Measurements from ENCODE around the gene PLBD2.
"Not testable (repeated sequence)": the region's sequence is repeated elsewhere in the genome, so short reads cannot be mapped to it uniquely, and the experiment has no call there.

The PLBD2 gene

DNA sequence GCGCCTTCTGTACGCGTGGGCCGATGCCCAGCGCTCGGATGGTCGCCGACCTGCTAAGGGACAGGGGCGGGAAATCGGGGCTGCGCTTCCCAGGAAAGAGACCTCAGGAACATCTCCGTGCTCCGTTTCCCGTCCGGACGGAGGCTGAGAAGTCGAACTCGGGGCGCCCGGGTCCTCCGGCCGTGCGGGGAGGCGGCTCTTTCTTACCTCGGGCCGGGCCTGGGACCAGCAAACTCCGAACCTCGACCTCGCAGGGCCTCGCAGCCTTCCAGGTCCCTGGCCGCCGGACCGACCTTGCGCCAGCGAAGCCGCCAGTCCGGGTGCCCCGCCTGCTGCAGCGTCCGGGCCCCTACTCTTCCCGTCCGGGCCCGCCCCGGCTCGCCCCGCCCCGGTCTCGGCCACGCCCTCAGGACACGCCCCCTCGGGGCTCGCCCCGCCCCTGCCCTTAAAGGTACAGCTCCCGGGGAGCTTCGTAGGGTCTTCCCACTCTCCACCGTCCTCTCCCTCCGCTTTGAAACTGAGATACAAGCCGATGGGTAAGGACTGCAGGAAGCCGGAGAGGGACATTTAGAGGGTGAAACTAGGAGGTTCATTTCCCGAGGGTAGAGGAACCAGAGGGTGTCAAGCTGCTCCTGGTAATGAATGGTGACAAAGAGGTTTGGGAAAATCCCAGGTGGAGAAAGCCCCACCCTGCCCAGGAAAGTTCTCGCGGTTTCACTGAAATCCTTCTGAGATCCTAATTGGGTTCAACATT is 23.4 kb upstream of the PLBD2 start, which contains the start of gene SLC8B1:
SLC8B1 (minus strand) TSS at position 324 of the 754 bp plus-strand sequence. CDS start 2,231 bp downstream, outside the sequence.
- DNase-seq: peak; percentile 80

DNA sequence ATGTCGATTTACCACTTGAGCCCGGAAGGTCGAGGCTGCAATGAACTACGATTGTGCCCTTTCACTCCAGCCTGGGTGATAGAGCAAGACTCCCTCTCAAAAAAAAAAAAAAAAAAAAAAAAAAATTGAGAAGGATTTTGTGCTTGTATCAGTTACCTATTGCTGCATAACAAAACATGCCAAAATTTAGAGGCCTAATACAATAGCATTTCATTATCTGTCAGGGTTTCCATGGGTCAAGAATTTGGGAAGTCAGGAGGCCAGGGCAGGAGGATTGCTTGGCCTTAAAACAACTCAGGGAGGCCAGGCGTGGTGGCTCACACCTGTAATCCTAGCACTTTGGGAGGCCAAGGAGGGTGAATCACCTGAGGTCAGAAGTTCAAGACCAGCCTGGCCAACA is 18.8 kb upstream of the PLBD2 start:
- no peak for DNase-seq

DNA sequence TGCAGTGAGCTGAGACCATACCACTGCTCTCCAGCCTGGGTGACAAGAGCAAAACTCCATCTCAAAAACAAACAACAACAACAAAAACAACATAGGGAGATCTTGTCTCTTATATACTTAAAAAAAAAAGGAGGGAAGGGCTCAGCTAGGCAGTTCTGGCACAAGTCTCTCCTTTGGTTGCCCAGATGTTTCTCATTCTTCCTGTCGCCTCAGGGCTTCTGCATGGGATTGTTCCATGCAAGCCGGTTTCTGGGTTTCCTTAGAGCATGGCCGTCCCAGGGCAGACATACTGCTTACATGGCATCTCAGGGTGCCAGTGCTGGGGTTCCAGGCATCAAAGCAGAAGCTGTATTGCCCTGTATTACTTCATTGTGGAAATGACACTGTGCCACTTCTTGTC is 18.3 kb upstream of the PLBD2 start:
- DNase-seq: no peak

DNA sequence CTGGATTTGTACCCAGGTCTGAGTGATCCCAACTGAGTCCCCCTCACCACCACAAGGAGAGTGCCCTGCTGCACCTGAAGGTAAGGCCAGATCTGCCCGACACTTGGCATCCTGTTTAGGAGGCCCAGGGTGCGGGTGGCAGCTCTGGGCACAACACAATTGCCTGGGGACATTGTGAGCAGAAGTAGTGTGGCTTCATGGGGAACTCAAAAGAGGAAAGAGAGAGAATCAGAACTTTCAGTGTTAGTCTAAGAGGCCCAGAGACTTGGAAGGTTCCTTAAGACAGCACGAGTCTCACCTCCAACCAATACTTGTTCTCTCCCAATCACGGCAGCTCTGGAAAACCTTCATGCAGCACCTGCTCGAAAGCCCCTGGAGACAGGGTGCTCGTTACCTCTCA is 16.9 kb upstream of the PLBD2 start:
- DNase-seq: no peak

DNA sequence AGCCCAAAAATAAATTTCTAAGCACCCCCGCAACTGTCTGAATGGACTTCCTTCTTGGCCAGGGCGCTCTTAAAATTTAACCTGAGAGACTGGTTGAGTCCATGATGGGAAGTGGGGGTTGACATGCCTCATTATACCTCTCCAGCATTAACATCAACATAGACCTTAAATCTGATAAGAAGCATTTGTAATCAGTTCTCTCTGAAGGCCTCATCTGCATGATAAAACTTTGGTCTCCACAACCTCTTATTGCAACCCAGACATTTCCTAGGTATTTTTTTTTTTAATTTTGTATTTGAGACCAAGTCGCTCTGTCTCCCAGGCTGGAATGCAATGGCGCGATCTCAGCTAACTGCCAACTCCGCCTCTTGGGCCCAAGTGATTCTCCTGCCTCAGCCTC is 13.1 kb upstream of the PLBD2 start:
- no peak for DNase-seq

DNA sequence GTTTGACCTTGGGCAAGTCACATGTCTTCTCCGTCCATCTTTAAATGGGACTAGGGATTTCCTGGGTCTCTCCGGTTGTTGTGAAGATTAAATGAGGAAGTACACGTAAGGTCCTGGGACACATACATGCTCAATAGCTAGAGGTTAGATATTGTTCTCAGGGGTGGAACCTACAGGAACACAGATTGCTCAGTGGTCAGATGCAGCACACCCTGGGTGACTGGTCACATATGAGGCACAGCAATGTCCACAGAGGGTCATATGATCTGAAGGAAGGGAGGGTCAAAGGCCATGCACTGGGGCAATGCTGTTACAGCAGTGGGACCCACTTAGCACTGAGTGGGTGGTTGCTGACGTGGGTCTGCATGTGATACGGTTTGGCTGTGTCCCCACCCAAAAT is 12.0 kb upstream of the PLBD2 start:
- no peak for DNase-seq

DNA sequence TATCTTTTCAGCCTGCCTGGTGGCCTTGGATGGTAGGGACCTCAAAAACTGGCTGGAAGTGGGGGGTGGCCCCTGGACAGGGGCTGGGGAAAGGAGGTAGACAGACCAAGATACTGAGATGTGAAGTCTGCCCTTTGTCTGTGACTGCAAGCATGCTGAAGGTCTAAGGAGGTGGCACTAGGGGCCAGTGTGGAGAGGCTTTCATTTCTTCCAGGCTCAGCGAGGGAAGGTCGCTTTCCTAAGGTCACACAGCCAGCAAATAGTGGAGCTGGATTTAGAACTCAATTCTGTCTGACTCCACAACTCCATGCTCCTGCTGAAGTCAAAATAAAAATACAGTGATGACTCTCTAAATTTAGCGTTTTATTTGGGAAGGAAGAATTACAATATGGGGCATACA is 11.3 kb upstream of the PLBD2 start:
- peak; percentile 19 for DNase-seq

DNA sequence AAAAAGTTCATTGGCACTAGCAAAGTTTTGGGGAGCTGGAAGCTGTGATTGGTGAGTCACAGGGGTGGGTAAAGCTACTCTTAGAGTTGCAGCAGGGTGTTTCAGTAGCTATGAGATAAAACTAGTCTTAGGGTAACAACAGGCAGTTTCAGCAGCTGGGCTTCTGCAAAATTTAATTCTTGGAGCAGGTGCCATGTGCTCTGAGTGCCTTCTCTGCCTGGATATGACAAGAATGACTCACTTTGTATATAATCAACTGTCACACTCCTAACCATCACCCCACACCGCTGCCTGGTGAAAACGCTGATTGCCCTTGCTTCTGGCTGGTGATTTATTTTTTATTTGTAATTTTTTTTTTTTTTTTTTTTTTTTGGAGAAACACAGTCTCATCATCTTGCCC is 10.5 kb upstream of the PLBD2 start:
- no peak for DNase-seq

DNA sequence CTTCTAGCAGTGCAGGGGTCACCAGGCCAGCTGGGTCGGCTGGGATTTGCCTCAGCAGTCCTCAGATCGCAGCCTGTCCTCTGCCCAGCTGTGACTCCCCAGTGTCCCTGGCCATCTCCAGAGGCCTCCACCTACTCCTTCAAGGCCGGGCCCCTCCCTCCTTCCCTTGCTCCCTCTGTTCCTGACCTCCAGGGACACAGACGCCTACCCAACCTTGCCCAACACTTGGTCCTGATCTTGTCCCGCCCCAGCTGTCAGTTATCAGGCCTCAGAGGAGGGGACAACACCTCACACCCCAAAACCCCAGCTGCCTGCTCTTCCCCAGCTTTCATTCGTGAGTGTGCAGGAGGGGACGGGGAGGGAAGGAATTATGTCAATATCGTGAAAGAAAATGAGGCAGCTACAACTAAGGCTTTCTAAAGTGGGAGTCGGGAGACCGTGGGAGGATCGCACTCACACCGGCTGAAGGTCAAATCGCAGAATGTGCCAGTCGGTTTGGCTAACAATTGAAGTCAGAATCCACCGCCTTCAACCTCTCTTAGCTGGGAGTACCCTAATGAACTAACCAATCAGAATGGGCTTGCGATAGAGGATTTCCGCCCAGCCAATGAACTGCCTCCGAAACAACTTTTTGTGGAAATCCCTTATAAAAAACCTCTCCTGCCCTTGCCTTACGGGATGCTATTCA is 9.4 kb upstream of the PLBD2 start:
- DNase-seq: no peak

DNA sequence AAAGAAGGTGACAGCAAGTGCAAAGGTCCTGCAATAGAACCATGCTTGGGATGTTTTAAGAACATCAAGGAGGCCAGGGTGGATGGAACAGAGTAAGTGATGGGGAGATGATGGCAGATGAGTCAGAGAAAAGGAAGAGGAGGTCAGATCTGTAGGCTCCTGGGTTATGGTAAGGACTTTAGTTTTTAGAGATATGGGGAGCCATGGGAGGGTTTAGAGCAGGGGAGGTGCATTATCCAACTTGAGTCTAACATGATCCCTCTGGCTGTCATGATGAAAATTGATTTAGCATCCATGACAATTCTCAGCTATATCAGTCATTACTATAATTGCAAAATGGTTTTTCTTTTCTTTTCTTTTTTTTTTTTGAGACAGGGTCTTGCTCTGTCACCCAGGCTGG is 7.3 kb upstream of the PLBD2 start:
- no peak for DNase-seq

DNA sequence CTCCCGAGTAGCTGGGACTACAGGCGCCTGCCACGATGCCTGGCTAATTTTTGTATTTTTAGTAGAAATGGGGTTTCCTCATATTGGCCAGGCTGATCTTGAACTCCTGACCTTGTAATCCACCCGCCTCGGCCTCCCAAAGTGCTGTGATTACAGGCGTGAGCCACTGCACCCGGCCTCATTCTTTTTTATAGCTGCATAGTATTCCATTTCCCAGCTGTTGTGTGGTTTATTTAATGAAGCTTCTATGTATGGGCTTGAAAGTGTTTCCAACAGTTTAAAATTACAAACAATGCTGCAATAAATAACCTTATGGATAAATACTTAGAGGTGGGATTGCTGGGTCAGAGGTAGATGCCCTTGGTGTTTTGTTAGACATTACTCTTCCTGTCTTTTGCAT is 4.2 kb upstream of the PLBD2 start:
- not testable (repeated sequence) for DNase-seq

DNA sequence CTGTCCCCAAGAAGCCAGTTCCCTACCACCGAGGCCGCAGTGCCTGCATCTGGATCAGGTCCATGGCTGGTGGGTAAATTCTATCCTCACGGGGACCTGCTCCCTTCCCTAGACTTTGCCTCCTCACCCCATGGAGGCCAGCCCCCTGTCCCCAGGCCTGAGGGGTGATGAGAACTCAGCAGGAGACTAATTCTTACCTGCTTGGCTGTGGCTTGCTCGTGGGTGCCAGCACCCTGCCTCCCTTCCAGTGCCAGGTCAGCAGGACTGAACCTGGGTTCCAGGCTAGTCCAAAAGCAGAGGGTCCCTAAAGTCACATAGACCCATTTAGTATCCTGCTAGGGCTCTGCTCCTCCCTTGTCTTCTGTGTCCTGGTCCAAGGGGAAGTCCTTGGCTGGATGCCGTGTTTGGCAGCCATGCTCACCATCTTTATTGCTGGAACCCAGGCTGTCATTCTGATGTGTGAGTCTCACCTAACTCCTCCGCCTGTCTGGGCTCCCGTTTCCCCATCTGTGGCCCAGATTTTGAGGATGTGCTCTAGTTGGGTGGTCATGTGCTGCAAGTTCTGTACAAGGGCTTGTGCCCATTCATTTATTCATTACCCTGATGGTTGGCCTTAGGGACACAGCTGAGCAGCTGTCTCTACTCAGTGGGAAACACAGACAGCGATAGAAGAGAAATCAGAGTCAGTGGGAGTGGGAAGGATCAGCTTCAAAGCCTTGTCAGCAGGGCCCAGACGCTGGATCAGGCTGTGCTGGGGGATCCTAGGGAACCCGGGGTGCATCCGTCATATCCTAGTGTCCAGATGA is 949 bp downstream of the PLBD2 start:
- peak; percentile 33 for DNase-seq

DNA sequence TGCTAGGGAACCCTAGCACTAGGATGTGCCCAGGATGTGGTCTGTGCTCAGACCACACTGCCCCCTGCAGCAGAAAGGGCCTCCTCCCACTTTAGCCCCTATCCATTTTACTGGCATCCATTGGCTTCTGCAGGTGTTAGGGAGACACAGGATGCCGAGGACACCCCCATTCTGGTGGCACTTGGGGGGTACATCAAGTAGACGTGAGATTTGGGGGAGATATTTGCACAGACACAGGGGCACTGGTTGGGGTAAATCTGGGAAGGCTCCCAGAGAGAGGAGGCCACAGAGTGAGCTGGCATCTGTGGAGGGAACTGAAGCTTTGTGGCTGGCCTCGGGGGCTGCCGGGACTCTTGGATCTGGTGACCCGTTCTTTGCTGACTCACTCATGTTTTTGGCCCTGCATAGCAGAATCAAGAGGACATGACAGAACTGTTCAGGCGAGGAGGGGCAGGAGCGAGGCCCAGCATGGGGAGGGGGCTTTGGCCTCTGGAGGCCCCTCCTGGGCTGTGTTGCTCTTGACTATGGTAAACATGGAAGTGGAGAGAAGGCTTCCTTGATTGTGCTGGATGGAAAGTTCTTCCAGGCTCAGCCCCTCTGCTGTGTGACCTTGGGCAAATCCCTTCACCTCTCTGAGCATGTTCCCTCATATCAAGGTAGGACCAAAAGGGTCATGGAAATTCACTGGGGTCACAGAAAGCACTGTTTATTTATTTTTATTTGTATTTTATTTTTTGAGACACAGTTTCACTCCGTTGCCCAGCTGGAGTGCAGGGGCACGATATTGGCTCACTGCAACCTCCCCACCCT is 1.8 kb downstream of the PLBD2 start:
- DNase-seq: no peak

DNA sequence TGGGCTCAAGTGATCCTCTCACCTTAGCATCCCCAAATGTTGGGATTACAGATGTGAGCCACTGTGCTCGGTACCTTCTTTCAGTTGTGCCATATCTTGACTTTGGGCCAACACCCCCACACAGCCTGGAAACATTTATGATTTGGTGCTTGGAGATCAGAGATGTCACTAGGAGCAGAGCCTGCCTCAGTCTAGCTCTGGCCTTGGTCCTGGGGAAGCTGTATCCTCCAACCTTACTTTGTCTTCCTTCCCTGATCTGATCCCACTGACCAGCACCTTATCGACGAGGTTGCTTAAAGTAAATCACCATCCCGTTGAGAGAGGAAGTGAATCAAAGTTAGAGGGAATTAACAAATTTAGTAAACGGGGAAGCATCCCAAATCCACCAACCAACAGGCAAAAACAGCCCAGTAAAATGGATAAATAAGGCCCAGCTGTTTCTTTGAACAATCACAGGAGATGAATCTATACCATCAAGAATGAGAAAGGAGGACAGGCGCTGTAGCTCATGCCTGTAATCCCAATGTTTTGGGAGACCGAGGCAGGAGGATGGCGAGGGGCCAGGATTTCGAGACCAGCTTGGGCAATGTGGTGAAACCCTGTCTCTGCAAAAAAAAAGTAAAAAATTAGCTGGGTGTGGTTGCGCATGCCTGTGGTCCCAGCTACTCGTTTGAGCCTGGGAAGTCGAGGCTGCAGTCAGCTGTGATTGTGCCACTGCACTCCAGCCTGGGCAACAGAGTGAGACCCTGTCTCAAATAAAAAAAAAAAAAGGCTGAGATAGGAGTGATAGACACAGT is 3.4 kb downstream of the PLBD2 start:
- DNase-seq: no peak

DNA sequence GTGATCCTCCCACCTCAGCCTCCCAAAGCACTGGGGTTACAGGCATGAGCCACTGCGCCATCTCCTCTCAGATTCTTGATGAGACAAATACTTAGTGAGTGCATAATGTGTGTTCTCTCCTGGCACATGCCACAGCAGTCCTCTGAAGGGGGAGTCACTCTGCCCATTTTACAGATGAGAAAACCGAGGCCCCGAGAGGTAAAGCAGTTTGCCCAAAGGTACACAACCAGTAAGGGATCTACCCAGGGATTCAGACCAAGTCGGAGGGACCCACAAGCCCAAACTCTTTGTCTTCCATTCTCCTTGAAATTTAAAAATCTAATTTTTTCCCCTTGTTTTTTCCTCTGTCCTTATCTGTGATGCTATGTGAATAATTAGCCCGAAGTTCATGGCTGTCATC is 6.3 kb downstream of the PLBD2 start:
- no peak for DNase-seq

DNA sequence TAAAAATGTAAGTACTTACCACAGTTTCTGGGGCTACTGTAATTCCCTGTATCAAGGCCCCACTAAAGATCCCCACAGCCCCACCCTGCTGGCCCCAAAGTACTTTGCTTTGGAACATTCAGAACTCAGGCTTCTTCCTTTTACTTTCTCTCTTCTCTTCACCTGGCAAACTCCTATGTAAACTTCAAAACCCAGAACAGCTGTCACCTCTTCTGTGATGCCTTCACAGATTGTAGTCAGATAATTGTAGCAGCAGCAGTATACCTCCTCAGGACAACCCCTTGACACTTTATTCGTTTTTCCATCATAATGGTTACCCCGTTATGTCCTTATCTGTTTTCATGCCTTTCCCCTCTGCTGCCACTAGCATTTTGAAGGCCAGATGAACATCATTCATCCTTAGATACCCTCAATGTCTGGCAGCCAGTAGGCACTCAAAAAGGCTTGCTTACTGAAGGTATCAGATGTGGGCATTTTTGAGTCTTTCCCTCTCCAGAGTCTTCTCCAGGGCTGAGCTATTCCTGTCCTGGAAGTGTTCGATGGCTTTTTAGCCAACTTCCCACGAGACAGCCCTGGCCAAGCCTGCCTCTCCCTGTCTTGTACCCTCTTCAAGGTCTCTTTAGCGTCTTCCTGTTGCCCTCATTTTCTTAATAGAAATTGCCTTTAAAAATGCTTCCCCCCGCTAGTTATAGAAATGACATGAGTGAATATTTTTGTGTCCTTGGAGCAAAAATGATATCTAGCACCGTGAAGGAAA is 7.4 kb downstream of the PLBD2 start:
- no peak for DNase-seq

DNA sequence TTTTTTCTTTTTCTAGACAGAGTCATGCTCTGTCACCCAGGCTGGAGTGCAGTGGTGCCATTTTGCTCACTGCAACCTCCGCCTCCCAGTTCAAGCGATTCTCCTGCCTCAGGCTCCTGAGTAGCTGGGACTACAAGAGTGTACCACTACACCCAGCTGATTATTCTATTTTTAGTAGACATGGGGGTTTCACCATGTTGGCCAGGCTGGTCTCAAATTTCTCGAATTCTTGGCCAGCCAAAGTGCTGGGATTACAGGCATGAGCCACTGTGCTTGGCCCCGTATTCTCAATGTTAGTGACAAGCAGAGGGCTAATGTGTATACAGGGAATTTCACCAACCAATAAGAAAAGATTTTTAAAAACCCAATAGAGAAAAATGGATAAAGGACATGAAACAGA is 8.4 kb downstream of the PLBD2 start:
- no peak for DNase-seq

DNA sequence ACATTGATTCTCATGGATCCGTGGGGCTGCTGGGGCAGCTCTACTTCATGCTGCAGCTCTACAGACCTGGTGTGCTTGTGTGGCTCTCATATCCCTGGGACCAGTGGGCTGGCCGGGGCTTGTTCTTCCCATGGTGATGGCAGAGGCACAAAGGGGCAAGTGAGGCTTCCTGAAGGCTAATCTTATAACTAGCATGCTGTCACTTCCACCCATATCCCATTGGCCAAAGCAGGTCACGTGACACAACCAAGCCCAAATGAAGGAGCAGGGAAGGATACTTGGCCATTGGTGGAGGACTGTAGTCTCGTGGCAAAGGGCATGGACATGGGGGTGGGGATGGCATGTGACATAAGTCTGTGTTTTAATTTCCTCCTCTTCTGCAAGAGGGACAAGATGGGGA is 9.9 kb downstream of the PLBD2 start:
- peak; percentile 34 for DNase-seq

DNA sequence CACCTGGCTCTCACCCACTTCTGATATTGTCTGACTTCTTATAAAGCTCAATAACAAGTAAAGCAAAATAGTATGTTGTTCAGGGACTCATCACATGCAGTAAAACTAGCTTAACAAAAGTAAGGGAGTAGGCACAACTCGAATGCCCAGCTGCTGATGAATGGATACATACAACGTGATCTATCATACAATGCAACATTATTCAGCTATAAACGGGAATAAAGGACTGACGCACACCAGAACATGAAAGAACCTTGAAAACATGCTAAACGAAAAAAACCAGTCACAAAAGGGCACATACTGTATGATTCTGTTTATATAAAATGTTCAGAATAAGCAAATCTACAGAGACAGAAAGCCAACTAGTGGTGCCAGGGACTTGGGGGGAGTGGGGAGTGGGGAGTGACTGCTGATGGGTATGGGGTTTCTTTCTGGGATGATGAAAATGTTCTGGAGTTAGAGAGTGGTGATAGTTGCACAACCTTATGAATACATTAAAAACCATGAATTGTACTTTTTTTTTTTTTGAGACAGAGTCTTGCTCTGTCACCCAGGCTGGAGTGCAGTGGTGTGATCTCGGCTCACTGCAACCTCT is 11.1 kb downstream of the PLBD2 start:
- no peak for DNase-seq

DNA sequence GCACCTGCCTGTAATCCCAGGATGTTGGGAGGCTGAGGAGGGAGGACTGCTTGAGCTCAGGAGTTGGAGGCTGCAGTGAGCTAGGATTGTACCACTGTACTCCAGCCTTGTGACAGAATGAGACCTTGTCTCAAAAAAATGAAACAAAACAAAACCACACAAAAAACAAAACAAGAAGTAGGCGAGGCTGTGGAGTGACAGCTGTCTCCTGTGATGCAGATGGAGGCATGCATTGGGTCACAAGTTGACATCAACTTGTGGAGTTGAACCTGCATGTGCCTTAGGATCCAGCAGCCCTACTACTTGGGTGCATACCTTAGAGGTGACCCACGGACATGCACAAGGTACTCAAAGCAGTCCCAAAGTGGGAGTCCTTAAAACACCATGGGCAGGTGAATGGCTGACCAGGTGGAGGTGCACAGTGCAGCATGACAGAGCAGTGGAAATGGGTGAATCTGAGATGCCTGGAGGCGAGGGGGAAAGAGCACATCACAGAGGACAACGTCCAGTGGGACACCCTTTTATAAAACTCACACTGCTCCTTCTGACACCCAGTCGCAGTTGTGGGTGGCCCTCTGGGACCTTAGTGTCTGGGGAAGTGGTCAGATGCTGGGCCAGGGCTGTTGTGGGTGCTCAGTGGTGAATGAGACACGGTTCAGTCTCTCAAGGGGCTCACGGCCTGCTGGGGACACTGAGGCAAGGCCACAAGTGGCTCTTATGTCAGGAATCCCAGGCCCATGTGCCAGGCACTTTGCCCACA is 12.7 kb downstream of the PLBD2 start:
- no peak for DNase-seq
